ENCODE data around the gene MUCL3.
"Not testable (repeated sequence)": the region's sequence is repeated elsewhere in the genome, so short reads cannot be mapped to it uniquely, and the experiment has no call there.

MUCL3 gene

GRCh38 chr6:30926644-30927043 lies 14.1 kb upstream of the MUCL3 start:
- Histone ChIP-seq H3K9ac (no peak overlapping the region), H2AFZ (ENCODE audit: low read depth) (no peak overlapping the region), H3K36me3 (ENCODE audit: insufficient read depth) (no peaks in the 10 kb centered on the region), H3K4me2 (no peak overlapping the region), H4K20me1 (ENCODE audit: insufficient read depth) (no peaks in the 10 kb centered on the region), H3K27ac (no peak overlapping the region), H3K79me2 (ENCODE audit: insufficient read depth, low read depth) (no peaks in the 10 kb centered on the region), H3K4me3 (IDR thresholded peaks at IDR 0.05; ENCODE audit: insufficient read depth, low read depth, low read length) (no peak overlapping the region), H3K27me3 (ENCODE audit: insufficient read depth, low read depth) (no peaks in the 10 kb centered on the region), H3K4me1 (ENCODE audit: low read depth, poor library complexity, severe bottlenecking) (no peaks in the 10 kb centered on the region)
- no peak for TF ChIP-seq CTCF (conservative IDR thresholded peaks at IDR 0.05; ENCODE audit: low read depth, low read length)

- H3K9ac ChIP-seq; H4K20me1 ChIP-seq (ENCODE audit: insufficient read depth); H3K79me2 ChIP-seq (ENCODE audit: insufficient read depth, low read depth); H3K27me3 ChIP-seq (ENCODE audit: insufficient read depth, low read depth); H3K36me3 ChIP-seq (ENCODE audit: insufficient read depth); H3K4me1 ChIP-seq (ENCODE audit: low read depth, poor library complexity, severe bottlenecking); H3K4me2 ChIP-seq; H3K27ac ChIP-seq; H2AFZ ChIP-seq (ENCODE audit: low read depth); H3K4me3 ChIP-seq (IDR thresholded peaks at IDR 0.05; ENCODE audit: insufficient read depth, low read depth, low read length): not testable (repeated sequence)
Measured at GRCh38 chr6:30927080-30927479, 13.7 kb upstream of the MUCL3 start.

DNA sequence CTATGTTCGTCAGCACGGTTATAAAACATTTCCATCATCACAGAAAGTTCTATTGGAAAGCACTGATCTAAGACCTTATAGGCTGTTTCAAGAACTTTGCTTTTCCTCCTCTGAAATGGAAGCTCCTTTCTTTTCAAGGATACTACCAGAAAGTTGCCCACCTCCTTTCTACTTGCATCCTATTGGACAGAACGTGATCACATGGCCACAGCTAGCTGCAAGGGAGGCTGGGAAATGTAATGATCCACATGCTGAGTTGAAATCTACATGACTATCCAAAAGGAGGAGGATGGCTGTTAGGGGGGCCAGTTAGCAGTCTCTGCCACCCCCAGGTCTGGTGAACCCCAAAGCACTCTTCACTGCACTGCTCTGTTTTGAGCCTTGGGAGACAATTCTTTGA lies 12.1 kb upstream of the MUCL3 start:
- no peaks in the 10 kb centered on the region for H3K79me2 ChIP-seq (ENCODE audit: insufficient read depth, low read depth)
- no peaks in the 10 kb centered on the region for H4K20me1 ChIP-seq (ENCODE audit: insufficient read depth)
- no peak overlapping the region for H3K4me3 ChIP-seq (IDR thresholded peaks at IDR 0.05; ENCODE audit: insufficient read depth, low read depth, low read length)
- H3K36me3 ChIP-seq (ENCODE audit: insufficient read depth) = no peaks in the 10 kb centered on the region
- H3K27me3 ChIP-seq (ENCODE audit: insufficient read depth, low read depth) = no peaks in the 10 kb centered on the region
- no peak overlapping the region for H2AFZ ChIP-seq (ENCODE audit: low read depth)
- no peak overlapping the region for H3K4me2 ChIP-seq
- no peaks in the 10 kb centered on the region for H3K4me1 ChIP-seq (ENCODE audit: low read depth, poor library complexity, severe bottlenecking)
- H3K27ac ChIP-seq = no peak overlapping the region
- no peak overlapping the region for H3K9ac ChIP-seq
- TF ChIP-seq CTCF (conservative IDR thresholded peaks at IDR 0.05; ENCODE audit: low read depth, low read length) = no peak

DNA sequence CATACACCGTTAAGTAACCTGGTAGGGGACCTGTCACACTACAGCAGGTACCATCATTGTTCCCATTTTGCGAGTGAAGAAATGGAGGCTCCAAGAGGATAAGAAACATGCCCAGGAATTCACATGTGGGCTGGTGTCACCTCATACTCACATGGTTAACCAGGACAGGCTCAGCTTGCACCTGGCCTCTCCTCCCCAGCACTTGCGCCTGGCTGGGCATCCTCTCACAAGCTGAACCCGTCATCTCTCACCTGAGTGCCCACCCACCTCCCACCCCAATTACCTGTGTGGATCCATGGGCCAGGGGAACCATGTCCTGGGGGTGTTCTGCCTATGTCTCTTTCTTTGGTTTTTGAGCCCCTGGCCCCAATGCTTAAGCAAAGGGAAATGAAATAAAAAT lies 10.3 kb upstream of the MUCL3 start:
- Histone ChIP-seq H3K27ac (no peak overlapping the region), H3K36me3 (ENCODE audit: insufficient read depth) (no peaks in the 10 kb centered on the region), H3K79me2 (ENCODE audit: insufficient read depth, low read depth) (no peaks in the 10 kb centered on the region), H4K20me1 (ENCODE audit: insufficient read depth) (no peaks in the 10 kb centered on the region), H3K4me1 (ENCODE audit: low read depth, poor library complexity, severe bottlenecking) (no peaks in the 10 kb centered on the region), H3K4me3 (IDR thresholded peaks at IDR 0.05; ENCODE audit: insufficient read depth, low read depth, low read length) (no peak overlapping the region), H2AFZ (ENCODE audit: low read depth) (no peak overlapping the region), H3K4me2 (no peak overlapping the region), H3K9ac (no peak overlapping the region), H3K27me3 (ENCODE audit: insufficient read depth, low read depth) (no peaks in the 10 kb centered on the region)
- TF ChIP-seq CTCF (conservative IDR thresholded peaks at IDR 0.05; ENCODE audit: low read depth, low read length) = no peak

DNA sequence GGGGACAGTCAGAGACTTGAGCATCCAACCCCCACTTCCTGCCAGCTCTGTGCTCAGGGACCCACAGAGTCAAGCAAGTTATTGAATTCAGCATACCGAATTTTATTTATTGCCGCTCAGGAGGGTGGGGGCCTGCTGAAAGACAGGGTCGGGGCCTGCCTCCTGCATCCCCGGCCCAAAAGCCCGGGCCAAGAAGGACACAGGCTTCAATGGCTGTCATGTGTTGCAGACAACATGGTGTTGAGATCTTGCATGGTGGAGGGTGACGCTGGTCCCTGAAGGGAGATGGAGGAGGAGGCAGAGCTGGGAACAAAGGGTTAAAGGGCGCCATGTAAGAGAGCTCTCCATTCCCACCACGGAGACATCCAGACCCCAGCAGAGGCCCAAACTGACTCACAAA lies 9.5 kb upstream of the MUCL3 start:
- H3K36me3 ChIP-seq (ENCODE audit: insufficient read depth) = no peaks in the 10 kb centered on the region
- no peak overlapping the region for H3K27ac ChIP-seq
- no peak overlapping the region for H3K9ac ChIP-seq
- H2AFZ ChIP-seq (ENCODE audit: low read depth) = no peak overlapping the region
- H3K4me2 ChIP-seq = no peak overlapping the region
- H3K79me2 ChIP-seq (ENCODE audit: insufficient read depth, low read depth) = no peaks in the 10 kb centered on the region
- no peaks in the 10 kb centered on the region for H3K27me3 ChIP-seq (ENCODE audit: insufficient read depth, low read depth)
- H3K4me1 ChIP-seq (ENCODE audit: low read depth, poor library complexity, severe bottlenecking) = no peaks in the 10 kb centered on the region
- TF ChIP-seq CTCF (conservative IDR thresholded peaks at IDR 0.05; ENCODE audit: low read depth, low read length) = no peak
- no peaks in the 10 kb centered on the region for H4K20me1 ChIP-seq (ENCODE audit: insufficient read depth)
- H3K4me3 ChIP-seq (IDR thresholded peaks at IDR 0.05; ENCODE audit: insufficient read depth, low read depth, low read length) = no peak overlapping the region
